ENCODE measurements around the gene GIT2.

Gene GIT2

DNA sequence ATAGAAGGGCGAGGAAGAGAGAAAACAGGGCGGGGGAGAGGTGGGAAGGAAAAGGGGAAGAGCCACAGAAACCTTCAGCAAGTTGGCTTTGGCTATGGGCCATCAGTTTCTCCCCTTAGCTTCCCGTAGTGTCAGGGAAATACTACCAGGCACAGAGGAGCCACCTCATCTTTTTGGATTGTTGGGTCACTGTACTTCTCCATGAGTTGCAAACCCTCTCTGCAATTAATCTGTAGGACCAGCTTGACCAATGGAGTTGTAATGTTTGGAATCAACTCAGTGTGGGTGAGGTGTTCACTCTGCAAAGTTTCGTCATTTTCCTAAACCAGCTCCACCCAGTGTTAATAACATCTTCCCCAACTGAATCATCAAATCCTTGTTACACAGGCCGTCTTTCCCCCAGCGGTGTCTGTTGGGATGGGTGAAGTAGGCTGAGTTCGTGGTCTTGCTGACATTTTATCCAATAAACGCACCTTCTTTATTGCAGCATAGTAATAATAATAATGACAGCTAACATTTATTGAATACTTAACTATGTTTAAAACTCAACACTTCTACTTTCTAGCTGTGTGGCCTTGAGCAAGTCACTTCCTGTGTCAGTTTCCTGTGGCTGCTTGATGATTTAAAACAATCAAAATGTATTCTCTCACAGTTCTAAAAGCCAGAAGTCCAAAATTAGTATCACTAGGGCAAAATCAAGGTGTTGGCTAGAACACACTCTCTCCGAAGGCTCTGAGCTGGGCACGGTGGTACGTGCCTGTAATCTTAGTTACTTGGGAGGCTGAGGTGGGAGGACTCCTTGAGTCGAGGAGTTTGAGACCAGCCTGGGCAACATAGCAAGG lies 107.8 kb downstream of the GIT2 start:
- DNase-seq (ENCODE audit: low spot score): no peak

- DNase-seq (ENCODE audit: low spot score): no peak
Observed at GRCh38 chr12:109885616-109886015, 110.6 kb downstream of the GIT2 start.

GRCh38 chr12:109883461-109883860 lies 112.7 kb downstream of the GIT2 start:
- DNase-seq (ENCODE audit: low spot score): no peak

DNA sequence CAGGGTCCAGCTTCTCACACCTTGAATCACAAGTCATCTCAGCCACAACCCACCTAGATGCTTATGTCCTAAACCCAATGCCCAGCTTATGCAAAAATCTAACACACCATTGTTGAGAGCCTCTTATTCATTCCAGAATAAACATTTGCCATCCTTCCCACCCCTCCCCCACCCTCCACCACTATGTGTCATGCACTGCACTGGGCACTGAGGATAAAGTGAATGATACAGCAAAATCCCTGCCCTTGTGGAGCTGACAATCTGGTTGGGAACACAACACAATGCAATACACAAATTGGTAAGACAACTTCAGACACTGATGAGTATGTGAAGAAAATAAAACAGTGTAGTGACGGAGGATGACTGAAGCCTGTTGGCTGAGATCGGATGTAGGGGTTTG lies 114.4 kb downstream of the GIT2 start:
- DNase-seq (ENCODE audit: low spot score): no peak

GRCh38 chr12:109880938-109881337 lies 115.2 kb downstream of the GIT2 start:
- DNase-seq (ENCODE audit: low spot score): no peak

- peak; percentile 70 for DNase-seq (ENCODE audit: low spot score)
Observed at GRCh38 chr12:109880043-109880931, 115.9 kb downstream of the GIT2 start, which contains the start of gene GLTP. Gene GLTP, minus strand, starts transcription at chr12:109880541. Its CDS starts 167 bp downstream, at chr12:109880374.
